ENCODE measurements around the gene FCER1G.

Gene FCER1G

GRCh38 chr1:161188381-161188780, 26.7 kb upstream of the FCER1G start:
- no peak for DNase-seq (ENCODE audit: low read depth in 2 of 2)

- DNase-seq (ENCODE audit: low read depth in 2 of 2): no peak
Measured at GRCh38 chr1:161189036-161189435, 26.1 kb upstream of the FCER1G start.

- DNase-seq (ENCODE audit: low read depth in 2 of 2): no peak
Measured at GRCh38 chr1:161190962-161191521, 24.1 kb upstream of the FCER1G start.

- DNase-seq (ENCODE audit: low read depth in 2 of 2): no peak
Measured at GRCh38 chr1:161191971-161192370, 23.1 kb upstream of the FCER1G start.

- DNase-seq (ENCODE audit: low read depth in 2 of 2): peak; percentile 33 to 57
Measured at GRCh38 chr1:161192476-161193465, 22.3 kb upstream of the FCER1G start.

- DNase-seq (ENCODE audit: low read depth in 2 of 2): no peak
Measured at GRCh38 chr1:161193561-161194235, 21.4 kb upstream of the FCER1G start.

- DNase-seq (ENCODE audit: low read depth in 2 of 2): no peak
Measured at GRCh38 chr1:161195171-161195570, 19.9 kb upstream of the FCER1G start.

GRCh38 chr1:161196111-161196510, 19.0 kb upstream of the FCER1G start:
- no peak for DNase-seq (ENCODE audit: low read depth in 2 of 2)

- no peak for DNase-seq (ENCODE audit: low read depth in 2 of 2)
Measured at GRCh38 chr1:161196521-161197451, 18.3 kb upstream of the FCER1G start.

- DNase-seq (ENCODE audit: low read depth in 2 of 2): no peak
Measured at GRCh38 chr1:161197560-161198193, 17.4 kb upstream of the FCER1G start.

GRCh38 chr1:161198194-161198896, 16.8 kb upstream of the FCER1G start:
- DNase-seq (ENCODE audit: low read depth in 2 of 2): no peak

- no peak for DNase-seq (ENCODE audit: low read depth in 2 of 2)
Measured at GRCh38 chr1:161198897-161199431, 16.1 kb upstream of the FCER1G start, which contains the start of gene ADAMTS4. Gene ADAMTS4, minus strand, starts transcription at chr1:161199054. Its CDS starts 427 bp downstream, at chr1:161198627.

- no peak for DNase-seq (ENCODE audit: low read depth in 2 of 2)
Measured at GRCh38 chr1:161199506-161200139, 15.5 kb upstream of the FCER1G start.

- DNase-seq (ENCODE audit: low read depth in 2 of 2): no peak
Measured at GRCh38 chr1:161200421-161200991, 14.6 kb upstream of the FCER1G start.

- no peak for DNase-seq (ENCODE audit: low read depth in 2 of 2)
Measured at GRCh38 chr1:161200992-161201835, 13.9 kb upstream of the FCER1G start.

- peak; percentile 88 to 89 for DNase-seq (ENCODE audit: low read depth in 2 of 2)
Measured at GRCh38 chr1:161201836-161202712, 13.0 kb upstream of the FCER1G start, which contains the start of gene NDUFS2. Gene NDUFS2, plus strand, starts transcription at chr1:161202367. Its CDS starts 19 bp downstream, at chr1:161202386.

Measured in activated CD4-positive, alpha-beta T cell treated with anti-CD3 and anti-CD28 coated beads for 24 hours (primary cell).